Loucy (cell line): ENCODE data around the gene IQGAP1.

ENCODE experiments used
- H2AFZ ChIP-seq: fragments of 200-600 bp; sonication (generic); 2 replicates; pipeline ENCODE4 v1.6.0; 2016; ENCODE audit warnings: antibody characterized with exemption, mild to moderate bottlenecking, low read length, moderate library complexity
- H3F3A ChIP-seq: fragments of 200-600 bp; 2 replicates; pipeline ENCODE4 v1.6.0; 2016; ENCODE audit warnings: antibody characterized with exemption, low read depth, mild to moderate bottlenecking
- H3K27me3 ChIP-seq: fragments of 200-600 bp; sonication (generic); 2 replicates; pipeline ENCODE4 v1.6.1; 2014; ENCODE audit warnings: low read length, mild to moderate bottlenecking; ENCODE audit not compliant: insufficient read depth, poor library complexity, severe bottlenecking
- H3K36me3 ChIP-seq: fragments of 200-600 bp; sonication (generic); 2 replicates; pipeline ENCODE4 v1.6.1; 2016; ENCODE audit warnings: low read length; ENCODE audit not compliant: insufficient read depth
- H3K4me1 ChIP-seq: fragments of 200-600 bp; sonication (generic); 2 replicates; pipeline ENCODE4 v1.5.1; 2014; ENCODE audit warnings: low read length, mild to moderate bottlenecking; ENCODE audit not compliant: insufficient read depth, poor library complexity, severe bottlenecking
- H3K4me2 ChIP-seq: fragments of 200-600 bp; sonication (generic); 2 replicates; pipeline ENCODE4 v1.6.0; 2014; ENCODE audit warnings: antibody characterized with exemption, low read length, low read depth, mild to moderate bottlenecking; ENCODE audit not compliant: poor library complexity, severe bottlenecking
- H3K4me3 ChIP-seq: fragments of 200-600 bp; sonication (generic); 2 replicates; pipeline ENCODE4 v1.5.1; 2014; ENCODE audit warnings: low read length, mild to moderate bottlenecking, mixed read lengths; ENCODE audit not compliant: poor library complexity, severe bottlenecking
- H3K79me2 ChIP-seq: fragments of 200-600 bp; sonication (generic); 2 replicates; pipeline ENCODE4 v1.6.1; 2014; ENCODE audit warnings: low read length; ENCODE audit not compliant: insufficient read depth
- H3K9ac ChIP-seq: fragments of 200-600 bp; sonication (generic); 2 replicates; pipeline ENCODE4 v1.6.0; 2014; ENCODE audit warnings: mild to moderate bottlenecking, low read depth, low read length, moderate library complexity; ENCODE audit not compliant: poor library complexity, severe bottlenecking
- H3K9me2 ChIP-seq: fragments of 200-600 bp; sonication (generic); replicated peaks from 2 replicates; pipeline ENCODE4 v1.6.1; 2016; ENCODE audit warnings: low read depth, low read length, mixed read lengths
- H3K9me3 ChIP-seq: fragments of 200-600 bp; sonication (generic); 2 replicates; pipeline ENCODE4 v1.6.1; 2014; ENCODE audit warnings: mild to moderate bottlenecking, antibody characterized with exemption, low read length, low read depth; ENCODE audit not compliant: insufficient read depth
- H4K20me1 ChIP-seq: fragments of 200-600 bp; sonication (generic); 2 replicates; pipeline ENCODE4 v1.6.0; 2014; ENCODE audit warnings: antibody characterized with exemption, low read length, mild to moderate bottlenecking; ENCODE audit not compliant: insufficient read depth, poor library complexity, severe bottlenecking
- CTCF ChIP-seq: fragments of 200-600 bp; sonication (generic); conservative IDR thresholded peaks from 2 replicates; pipeline ENCODE4 v1.5.1; 2014; ENCODE audit warnings: mild to moderate bottlenecking, antibody characterized with exemption, low read length
- EZH2phosphoT487 ChIP-seq: fragments of 200-600 bp; IDR thresholded peaks from 2 replicates; pipeline ENCODE4 v1.6.1; 2018; ENCODE audit warnings: antibody characterized with exemption, mild to moderate bottlenecking, moderate library complexity, borderline replicate concordance

IQGAP1 gene

GRCh38 chr15:90483012-90483307 lies 94.9 kb downstream of the IQGAP1 start:
- Histone ChIP-seq H2AFZ (no peak overlapping the region), H3K4me2 (no peak overlapping the region), H4K20me1 (no peaks in the 10 kb centered on the region), H3K9me2 (no peaks in the 10 kb centered on the region), H3K4me3 (no peak overlapping the region), H3K79me2 (no peaks in the 10 kb centered on the region), H3K36me3 (peaks cover 60% of the 10 kb centered on the region; the same call in 1 of the 2 replicates), H3K27me3 (no peaks in the 10 kb centered on the region), H3K9me3 (no peaks in the 10 kb centered on the region), H3K4me1 (peaks cover 37% of the 10 kb centered on the region), H3K9ac (no peak overlapping the region), H3F3A (0 out of 2 replicates have a peak, but pooled peaks cover 5% of the 10 kb centered on the region)
- no peak for TF ChIP-seq CTCF
- no peak for TF ChIP-seq EZH2phosphoT487

GRCh38 chr15:90483637-90484036 lies 95.6 kb downstream of the IQGAP1 start:
- no peak overlapping the region for H2AFZ ChIP-seq
- peaks cover 30% of the 10 kb centered on the region for H3K4me1 ChIP-seq
- no peaks in the 10 kb centered on the region for H3K9me2 ChIP-seq
- no peak overlapping the region for H3K4me2 ChIP-seq
- no peaks in the 10 kb centered on the region for H3K79me2 ChIP-seq
- TF ChIP-seq EZH2phosphoT487 (no peak), CTCF (no peak)
- no peaks in the 10 kb centered on the region for H4K20me1 ChIP-seq
- H3F3A ChIP-seq = 0 out of 2 replicates have a peak, but pooled peaks cover 2% of the 10 kb centered on the region
- H3K9ac ChIP-seq = no peak overlapping the region
- H3K4me3 ChIP-seq = no peak overlapping the region
- no peaks in the 10 kb centered on the region for H3K9me3 ChIP-seq
- H3K27me3 ChIP-seq = no peaks in the 10 kb centered on the region
- peaks cover 65% of the 10 kb centered on the region; the same call in 1 of the 2 replicates for H3K36me3 ChIP-seq

GRCh38 chr15:90487186-90487585 lies 99.1 kb downstream of the IQGAP1 start:
- H3F3A ChIP-seq = no peaks in the 10 kb centered on the region
- no peaks in the 10 kb centered on the region for H3K4me1 ChIP-seq
- H3K9me2 ChIP-seq = no peaks in the 10 kb centered on the region
- no peaks in the 10 kb centered on the region for H3K27me3 ChIP-seq
- no peak overlapping the region for H3K4me2 ChIP-seq
- no peaks in the 10 kb centered on the region for H3K79me2 ChIP-seq
- H4K20me1 ChIP-seq = no peaks in the 10 kb centered on the region
- no peak overlapping the region for H3K4me3 ChIP-seq
- H3K9me3 ChIP-seq = no peaks in the 10 kb centered on the region
- no peak overlapping the region for H2AFZ ChIP-seq
- no peak overlapping the region for H3K9ac ChIP-seq
- peaks cover 72% of the 10 kb centered on the region; the same call in 1 of the 2 replicates for H3K36me3 ChIP-seq
- no peak for TF ChIP-seq CTCF
- no peak for TF ChIP-seq EZH2phosphoT487
